Upper lobe of right lung (tissue), 1 donor: ENCODE results near the gene ECE1. TPM values are rescaled to one million over a fixed set of nuclear protein-coding genes. Genes with fewer than 3 reads are reported as not detected.

Experiments used
- ATAC-seq: fragments of 200-7000 bp; cut with Tn5 transposase; one replicate; pipeline ENCODE4 v1.9.1; 2020; ENCODE audit warnings: mild to moderate bottlenecking, moderate library complexity
- DNase-seq: peaks from one replicate; pipeline ENCODE4 v3.0.0-alpha.2; 2020
- H3K27ac ChIP-seq: fragments of 200-600 bp; one replicate; pipeline ENCODE4 v1.8.0; 2022
- H3K27me3 ChIP-seq: fragments of 200-600 bp; one replicate; pipeline ENCODE4 v1.8.0; 2022; ENCODE audit warnings: mild to moderate bottlenecking
- H3K36me3 ChIP-seq: fragments of 200-600 bp; one replicate; pipeline ENCODE4 v1.8.0; 2022
- H3K4me1 ChIP-seq: fragments of 200-600 bp; one replicate; pipeline ENCODE4 v1.8.0; 2022
- H3K4me3 ChIP-seq: fragments of 200-600 bp; one replicate; pipeline ENCODE4 v1.8.0; 2022; ENCODE audit warnings: mild to moderate bottlenecking
- H3K9me3 ChIP-seq: fragments of 200-600 bp; one replicate; pipeline ENCODE4 v1.8.0; 2022
- intact Hi-C: fragments of 100-400 bp; cut with DNase I; formaldehyde crosslinking; loops from one replicate; pipeline ENCODE4 v1.11.0; 2022
- total RNA-seq: library from RNA; stranded (reverse); fragmentation: NEBNext Ultra II Directional; extraction: Animal tissue kit (Norgen Biotek cat#: 25700); gene quantifications from one replicate; pipeline ENCODE4 v1.2.1, GENCODE V29; 2021
- TF ChIP-seq, protein P1 (sequence below): fragments of 200-600 bp; IDR thresholded peaks from one replicate; pipeline ENCODE4 v1.8.0; 2022; ENCODE audit warnings: antibody characterized with exemption
- donor health status: DM: no; HTN: yes; CAD: no; lungs with severe emphysema.

ECE1 gene
- total RNA-seq, 1 donor from 2014 or later = 108 TPM

DNA sequence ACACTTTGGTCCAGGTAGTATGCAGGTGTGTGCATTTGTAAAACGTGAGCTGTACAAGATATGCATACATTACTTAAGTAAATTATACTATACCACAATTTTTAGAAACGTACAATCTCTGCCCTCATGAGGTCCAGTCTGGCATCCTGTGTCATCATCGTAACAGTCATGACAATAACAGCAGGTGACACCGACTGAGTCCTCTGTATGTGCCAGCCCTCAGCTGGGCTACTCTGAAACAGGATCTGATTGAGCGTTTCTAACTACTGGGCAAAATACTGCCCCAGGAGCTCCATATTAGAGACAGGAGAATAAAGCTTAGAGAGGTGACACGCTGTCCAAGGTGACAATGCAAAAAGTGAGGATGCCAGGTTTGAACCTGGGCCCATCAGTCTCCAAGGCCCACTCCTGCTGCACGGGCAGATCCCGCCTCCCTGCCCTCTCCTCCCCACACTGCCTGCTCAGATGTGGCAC is 47.2 kb upstream of the ECE1 start:
- Histone ChIP-seq H3K4me1 (peaks cover 88% of the 10 kb centered on the region), H3K9me3 (no peaks in the 10 kb centered on the region), H3K4me3 (no peak overlapping the region), H3K27ac (peak overlapping the region; percentile 48), H3K36me3 (no peaks in the 10 kb centered on the region), H3K27me3 (no peaks in the 10 kb centered on the region)
- intact Hi-C loops = loop anchor here (10.0 kb wide), 1 partner anchor 73 kb away; no protein-coding TSS in a partner anchor
- TF ChIP-seq, protein P1, sequence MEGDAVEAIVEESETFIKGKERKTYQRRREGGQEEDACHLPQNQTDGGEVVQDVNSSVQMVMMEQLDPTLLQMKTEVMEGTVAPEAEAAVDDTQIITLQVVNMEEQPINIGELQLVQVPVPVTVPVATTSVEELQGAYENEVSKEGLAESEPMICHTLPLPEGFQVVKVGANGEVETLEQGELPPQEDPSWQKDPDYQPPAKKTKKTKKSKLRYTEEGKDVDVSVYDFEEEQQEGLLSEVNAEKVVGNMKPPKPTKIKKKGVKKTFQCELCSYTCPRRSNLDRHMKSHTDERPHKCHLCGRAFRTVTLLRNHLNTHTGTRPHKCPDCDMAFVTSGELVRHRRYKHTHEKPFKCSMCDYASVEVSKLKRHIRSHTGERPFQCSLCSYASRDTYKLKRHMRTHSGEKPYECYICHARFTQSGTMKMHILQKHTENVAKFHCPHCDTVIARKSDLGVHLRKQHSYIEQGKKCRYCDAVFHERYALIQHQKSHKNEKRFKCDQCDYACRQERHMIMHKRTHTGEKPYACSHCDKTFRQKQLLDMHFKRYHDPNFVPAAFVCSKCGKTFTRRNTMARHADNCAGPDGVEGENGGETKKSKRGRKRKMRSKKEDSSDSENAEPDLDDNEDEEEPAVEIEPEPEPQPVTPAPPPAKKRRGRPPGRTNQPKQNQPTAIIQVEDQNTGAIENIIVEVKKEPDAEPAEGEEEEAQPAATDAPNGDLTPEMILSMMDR = no peak
- DNase-seq (no peak), ATAC-seq (no peak)

DNA sequence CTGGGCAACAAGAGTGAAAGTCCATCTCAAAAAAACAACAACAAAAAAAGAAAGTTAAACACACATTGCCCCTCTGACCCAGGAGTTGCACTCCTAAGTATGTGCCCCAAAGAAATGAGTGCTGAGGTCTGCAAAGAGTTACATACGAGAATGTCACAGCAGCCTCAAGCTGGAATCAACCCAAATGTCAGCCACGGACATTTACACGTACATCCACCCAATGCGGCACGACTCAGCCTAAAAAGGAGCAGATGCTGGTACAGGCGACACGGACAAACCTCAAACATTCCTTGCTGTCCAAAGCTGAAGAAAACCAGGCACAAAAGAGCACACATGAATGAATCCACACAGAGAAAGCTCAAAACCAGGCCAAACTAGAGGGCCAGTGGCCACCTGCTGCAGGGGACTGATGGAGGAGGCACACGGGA is 46.8 kb upstream of the ECE1 start:
- Histone ChIP-seq H3K4me1 (peaks cover 89% of the 10 kb centered on the region), H3K4me3 (no peak overlapping the region), H3K36me3 (no peaks in the 10 kb centered on the region), H3K9me3 (no peaks in the 10 kb centered on the region), H3K27ac (peak overlapping the region; percentile 48), H3K27me3 (no peaks in the 10 kb centered on the region)
- TF ChIP-seq, protein P1 = no peak
- ATAC-seq = no peak
- DNase-seq = no peak
- intact Hi-C loops = loop anchor here (10.0 kb wide), 1 partner anchor 72 kb away; no protein-coding TSS in a partner anchor

DNA sequence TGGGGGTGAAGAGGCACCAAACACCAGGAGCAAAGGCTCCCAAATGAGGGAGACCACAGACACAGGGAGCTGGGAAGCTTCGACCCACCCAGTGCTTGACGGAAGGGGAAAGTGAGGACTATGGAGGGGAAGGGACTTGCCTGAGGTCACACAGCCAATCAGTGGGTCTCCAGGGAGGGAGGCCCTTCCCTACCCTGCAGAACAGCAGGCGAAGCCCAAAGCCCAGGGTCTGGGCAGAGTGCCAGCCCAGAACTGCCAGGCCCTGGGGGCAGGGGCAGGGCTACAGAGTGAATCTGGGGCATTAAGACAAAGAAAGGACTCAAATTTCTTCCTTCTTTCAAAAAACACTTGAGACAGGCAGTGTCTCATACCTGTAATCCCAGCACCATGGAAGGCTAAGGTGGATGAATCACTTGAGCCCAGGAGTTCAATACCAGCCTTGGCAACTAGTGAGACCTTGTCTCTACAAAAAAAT is 45.5 kb upstream of the ECE1 start:
- TF ChIP-seq, protein P1 = no peak
- Histone ChIP-seq H3K36me3 (no peaks in the 10 kb centered on the region), H3K4me1 (peaks cover 85% of the 10 kb centered on the region), H3K27me3 (no peaks in the 10 kb centered on the region), H3K9me3 (no peaks in the 10 kb centered on the region), H3K4me3 (no peak overlapping the region), H3K27ac (peak overlapping the region; percentile 78)
- DNase-seq = no peak
- ATAC-seq = no peak
- intact Hi-C loops = loop anchor here (10.0 kb wide), 1 partner anchor 71 kb away; no protein-coding TSS in a partner anchor

DNA sequence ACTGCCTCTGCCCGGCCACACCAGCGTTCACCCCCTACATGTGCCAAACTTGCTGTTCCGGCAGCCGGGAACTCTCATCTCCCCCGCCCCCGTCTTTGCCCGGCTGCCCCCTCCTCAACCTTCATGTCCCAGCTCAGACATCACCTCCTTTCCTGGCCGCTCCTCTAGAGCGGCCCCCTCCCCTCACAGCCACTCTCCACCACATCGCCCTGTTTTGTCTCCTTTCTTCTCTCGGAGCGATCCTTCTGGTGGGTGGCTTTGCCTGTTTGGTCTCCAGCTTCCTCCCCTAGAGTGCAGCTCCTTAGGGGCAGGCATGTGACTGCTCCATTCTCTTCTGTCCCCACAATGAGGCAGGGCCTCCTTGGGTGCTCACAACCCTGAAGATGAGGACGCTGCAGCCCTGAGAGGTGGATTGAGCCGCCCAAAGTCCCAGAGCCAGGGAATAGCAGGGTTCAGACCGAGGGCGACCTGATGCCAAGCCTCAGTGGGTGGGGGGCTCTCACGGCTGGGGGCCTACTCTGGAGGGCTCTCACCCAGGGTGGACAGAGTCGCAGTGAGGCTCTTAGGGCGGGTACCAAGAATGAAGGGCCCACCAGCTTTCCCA is 44.9 kb upstream of the ECE1 start:
- intact Hi-C loops = loop anchor here (10.0 kb wide), 1 partner anchor 70 kb away; no protein-coding TSS in a partner anchor

DNA sequence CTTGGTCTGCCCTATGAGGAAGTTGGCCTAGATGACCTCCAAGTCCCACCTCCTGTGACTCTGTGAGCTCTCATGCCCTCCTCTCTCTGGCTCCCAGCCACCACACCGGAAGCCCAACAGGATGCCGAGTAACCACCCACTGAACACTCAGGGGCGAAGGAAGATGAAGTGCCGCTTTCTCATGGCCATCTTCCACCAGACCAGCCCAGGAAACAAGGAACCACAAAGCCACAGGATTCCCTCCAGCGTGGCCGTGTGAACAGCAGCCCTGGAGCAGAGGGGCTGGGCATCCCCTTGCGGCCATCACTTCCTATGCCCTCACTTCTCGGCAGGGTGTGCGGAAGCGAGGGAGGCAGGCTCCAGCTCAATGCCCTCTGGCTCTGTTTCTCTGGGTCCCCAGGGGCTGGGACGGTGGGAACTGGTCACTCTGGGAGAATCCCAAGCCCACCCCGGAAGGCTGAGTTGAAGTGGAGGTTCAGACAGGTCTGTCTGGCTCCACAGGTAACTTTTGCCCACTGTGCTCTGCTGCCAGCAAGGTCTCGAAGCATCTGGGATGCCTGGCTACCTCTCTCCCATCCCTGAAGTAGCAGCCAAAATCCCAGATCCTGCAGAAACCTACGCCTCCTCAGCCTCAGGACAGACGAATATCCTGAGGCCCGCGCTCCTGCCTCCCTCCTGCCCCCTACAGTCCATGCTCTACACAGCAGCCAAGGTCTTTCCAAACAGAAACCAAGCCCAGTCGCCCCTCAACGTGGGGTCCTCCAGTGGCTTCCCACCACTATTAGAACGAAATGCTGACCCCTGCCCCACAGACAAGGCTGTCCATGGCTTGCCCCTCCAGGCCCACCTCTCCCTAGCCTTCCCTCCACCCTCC is 44.2 kb upstream of the ECE1 start:
- H3K36me3 ChIP-seq = no peaks in the 10 kb centered on the region
- peaks cover 79% of the 10 kb centered on the region for H3K4me1 ChIP-seq
- peak; percentile 78 for ATAC-seq
- DNase-seq = peak; percentile 84
- H3K9me3 ChIP-seq = no peaks in the 10 kb centered on the region
- intact Hi-C loops = loop anchor here (10.0 kb wide), 1 partner anchor 70 kb away; no protein-coding TSS in a partner anchor
- no peaks in the 10 kb centered on the region for H3K27me3 ChIP-seq
- H3K4me3 ChIP-seq = peak overlapping the region; percentile 37
- peak overlapping the region; percentile 78 for H3K27ac ChIP-seq
- TF ChIP-seq, protein P1 = peak; percentile 67

More for the DNA sequence above, 44.9 kb upstream of the ECE1 start:
- no peaks in the 10 kb centered on the region for H3K9me3 ChIP-seq
- H3K4me1 ChIP-seq = peaks cover 84% of the 10 kb centered on the region
- peak overlapping the region; percentile 37 for H3K4me3 ChIP-seq
- ATAC-seq (no peak), DNase-seq (no peak)
- peak overlapping the region; percentile 78 for H3K27ac ChIP-seq
- TF ChIP-seq, protein P1 = no peak
- H3K36me3 ChIP-seq = no peaks in the 10 kb centered on the region
- no peaks in the 10 kb centered on the region for H3K27me3 ChIP-seq
